H9 (cell line): Measurements from ENCODE around the gene NSUN6. TPM values are rescaled to one million over a fixed set of nuclear protein-coding genes. Genes with fewer than 3 reads are reported as not detected.

Experiments
- DNase-seq: peaks from one replicate; pipeline ENCODE4 v3.0.0-alpha.2; 2017
- H2AFZ ChIP-seq: one replicate; pipeline ENCODE4 v1.6.1; 2013; ENCODE audit warnings: mild to moderate bottlenecking, low read length, control low read depth, moderate library complexity
- H2AK5ac ChIP-seq: 2 replicates; pipeline ENCODE4 v1.6.1; 2013; ENCODE audit warnings: low read length, control low read depth, mixed read lengths; ENCODE audit not compliant: insufficient read length
- H2BK120ac ChIP-seq: one replicate; pipeline ENCODE4 v1.6.1; 2013; ENCODE audit warnings: low read depth, mild to moderate bottlenecking, low read length, control low read depth, inconsistent platforms; ENCODE audit not compliant: poor library complexity, severe bottlenecking
- H2BK12ac ChIP-seq: 2 replicates; pipeline ENCODE4 v1.6.1; 2013; ENCODE audit warnings: low read length, control low read depth, mixed read lengths, low read depth; ENCODE audit not compliant: insufficient read length
- H2BK15ac ChIP-seq: 2 replicates; pipeline ENCODE4 v1.6.1; 2013; ENCODE audit warnings: low read depth, low read length, control low read depth
- H2BK20ac ChIP-seq: one replicate; pipeline ENCODE4 v1.6.1; 2013; ENCODE audit warnings: low read depth, mild to moderate bottlenecking, low read length, control low read depth, inconsistent platforms; ENCODE audit not compliant: poor library complexity, severe bottlenecking
- H2BK5ac ChIP-seq: 2 replicates; pipeline ENCODE4 v1.6.1; 2013; ENCODE audit warnings: low read length, control low read depth, mixed read lengths; ENCODE audit not compliant: insufficient read length
- H3K14ac ChIP-seq: 2 replicates; pipeline ENCODE4 v1.6.1; 2013; ENCODE audit warnings: low read length, control low read depth; ENCODE audit not compliant: insufficient read depth
- H3K18ac ChIP-seq: 2 replicates; pipeline ENCODE4 v1.6.1; 2013; ENCODE audit warnings: low read depth, mild to moderate bottlenecking, mixed read lengths, low read length, control low read depth; ENCODE audit not compliant: insufficient read length
- H3K23ac ChIP-seq: 2 replicates; pipeline ENCODE4 v1.6.1; 2013; ENCODE audit warnings: low read length, control low read depth, mixed read lengths, low read depth; ENCODE audit not compliant: insufficient read length
- H3K23me2 ChIP-seq: 2 replicates; pipeline ENCODE4 v1.6.1; 2013; ENCODE audit warnings: low read depth, mild to moderate bottlenecking, mixed read lengths, low read length, control low read depth; ENCODE audit not compliant: insufficient read length, poor library complexity, severe bottlenecking
- H3K27ac ChIP-seq: 2 replicates; pipeline ENCODE4 v1.5.1; 2013; ENCODE audit warnings: low read length, control low read depth, mixed read lengths, low read depth; ENCODE audit not compliant: insufficient read length
- H3K27me3 ChIP-seq: 2 replicates; pipeline ENCODE4 v1.6.1; 2013; ENCODE audit warnings: low read length, control low read depth, inconsistent platforms; ENCODE audit not compliant: insufficient read depth
- H3K4ac ChIP-seq: 2 replicates; pipeline ENCODE4 v1.6.1; 2013; ENCODE audit warnings: low read depth, mild to moderate bottlenecking, control low read depth, inconsistent platforms, low read length, moderate library complexity
- H3K4me1 ChIP-seq: 2 replicates; pipeline ENCODE4 v1.6.1; 2013; ENCODE audit warnings: low read length, control low read depth, inconsistent platforms; ENCODE audit not compliant: insufficient read depth
- H3K4me2 ChIP-seq: 2 replicates; pipeline ENCODE4 v1.6.1; 2013; ENCODE audit warnings: low read length, control low read depth, mixed read lengths; ENCODE audit not compliant: insufficient read length, insufficient read depth
- H3K56ac ChIP-seq: 2 replicates; pipeline ENCODE4 v1.6.1; 2013; ENCODE audit warnings: low read depth, mild to moderate bottlenecking, mixed read lengths, low read length, control low read depth; ENCODE audit not compliant: insufficient read length
- H3K79me1 ChIP-seq: 2 replicates; pipeline ENCODE4 v1.6.1; 2013; ENCODE audit warnings: low read depth, mild to moderate bottlenecking, moderate library complexity, low read length, control low read depth, inconsistent platforms; ENCODE audit not compliant: insufficient read depth, poor library complexity, severe bottlenecking
- H3K79me2 ChIP-seq: 2 replicates; pipeline ENCODE4 v1.6.1; 2013; ENCODE audit warnings: low read length, control low read depth, inconsistent platforms; ENCODE audit not compliant: insufficient read depth
- H3K9ac ChIP-seq: 2 replicates; pipeline ENCODE4 v1.6.1; 2013; ENCODE audit warnings: low read length, control low read depth, mixed read lengths; ENCODE audit not compliant: insufficient read length; ENCODE audit errors: extremely low read depth
- H3K9me3 ChIP-seq: one replicate; pipeline ENCODE4 v1.6.1; 2013; ENCODE audit warnings: low read depth, low read length, inconsistent platforms; ENCODE audit not compliant: control insufficient read depth
- H3T11ph ChIP-seq: one replicate; pipeline ENCODE4 v1.6.1; 2013; ENCODE audit warnings: mild to moderate bottlenecking, low read length, control low read depth, inconsistent platforms
- H4K20me1 ChIP-seq: one replicate; pipeline ENCODE4 v1.6.1; 2013; ENCODE audit not compliant: control insufficient read depth, insufficient read length, insufficient read depth
- H4K5ac ChIP-seq: 2 replicates; pipeline ENCODE4 v1.6.1; 2013; ENCODE audit warnings: low read depth, mild to moderate bottlenecking, mixed read lengths, low read length, control low read depth; ENCODE audit not compliant: insufficient read length
- H4K8ac ChIP-seq: replicated peaks from 2 replicates; pipeline ENCODE4 v1.6.1; 2013; ENCODE audit warnings: low read length, control low read depth, mixed read lengths, low read depth; ENCODE audit not compliant: insufficient read length
- H4K91ac ChIP-seq: 2 replicates; pipeline ENCODE4 v1.6.1; 2013; ENCODE audit warnings: low read depth, mild to moderate bottlenecking, moderate library complexity, mixed read lengths, low read length, control low read depth; ENCODE audit not compliant: insufficient read length
- H3K27ac Mint-ChIP-seq, 3 experiments: 2 replicates in 2 of 3; 3 replicates in 1 of 3; pipeline ENCODE4 v1.8.0; 2020 to 2021; ENCODE audit warnings: mixed read lengths in 3 of 3, mild to moderate bottlenecking in 1 of 3, moderate library complexity in 1 of 3
- H3K27me3 Mint-ChIP-seq: 2 replicates; pipeline ENCODE4 v1.8.0; 2021; ENCODE audit warnings: low read depth, mild to moderate bottlenecking, moderate library complexity, mixed read lengths
- H3K36me3 Mint-ChIP-seq, 3 experiments: 2 replicates in 2 of 3; 3 replicates in 1 of 3; pipeline ENCODE4 v1.8.0; 2020 to 2021; ENCODE audit warnings: low read depth in 3 of 3, mixed read lengths in 3 of 3; ENCODE audit not compliant: insufficient read depth in 1 of 3
- H3K4me1 Mint-ChIP-seq, 2 experiments: 2 replicates each; pipeline ENCODE4 v1.8.0; 2020; ENCODE audit warnings: mixed read lengths in 2 of 2
- H3K4me3 Mint-ChIP-seq, 2 experiments: 2 replicates in 1 of 2; 3 replicates in 1 of 2; pipeline ENCODE4 v1.8.0; 2020 to 2021; ENCODE audit warnings: mild to moderate bottlenecking in 2 of 2, mixed read lengths in 2 of 2, moderate library complexity in 1 of 2
- H3K9me3 Mint-ChIP-seq, 2 experiments: 2 replicates in 1 of 2; 3 replicates in 1 of 2; pipeline ENCODE4 v1.8.0; 2020; ENCODE audit warnings: mild to moderate bottlenecking in 2 of 2, mixed read lengths in 2 of 2, moderate library complexity in 1 of 2
- CTCF ChIP-seq: fragments of 200-600 bp; sonication (generic); conservative IDR thresholded peaks from 3 replicates; pipeline ENCODE4 v1.8.0; 2021; ENCODE audit warnings: antibody characterized with exemption, mild to moderate bottlenecking
- WGBS: extraction: QIAGEN DNeasy Blood & Tissue Kit; methylation state at CpG from one replicate; pipeline ENCODE4 v1.1.7; 2013; ENCODE audit warnings: missing lambda C conversion rate, low lambda C conversion rate, mixed read lengths; ENCODE audit not compliant: insufficient read length; ENCODE audit errors: extremely low coverage; 5-methylcytosine and 5-hydroxymethylcytosine counted together
- total RNA-seq: library from RNA; stranded (reverse); gene quantifications from 2 replicates; pipeline ENCODE4 v1.2.1, GENCODE V29; 2021

Gene NSUN6
- total RNA-seq, 1 experiment from 2014 or later = 11.9 TPM

GRCh38 chr10:18532881-18533535 is 118.4 kb downstream of the NSUN6 start:
- Histone ChIP-seq H3K18ac (no peak overlapping the region), H3K14ac (no peak overlapping the region), H2BK15ac (no peak overlapping the region), H4K20me1 (no peaks in the 10 kb centered on the region), H3K23ac (no peak overlapping the region), H2AFZ (no peak overlapping the region), H3K27ac (no peak overlapping the region), H2BK12ac (no peak overlapping the region), H4K91ac (no peak overlapping the region), H3K4ac (no peak overlapping the region), H3T11ph (no peak overlapping the region), H4K8ac (no peak overlapping the region), H3K4me1 (no peaks in the 10 kb centered on the region), H4K5ac (no peak overlapping the region), H2BK120ac (no peak overlapping the region), H2AK5ac (no peak overlapping the region), H3K9me3 (no peaks in the 10 kb centered on the region), H2BK5ac (no peak overlapping the region), H3K56ac (no peak overlapping the region), H2BK20ac (no peak overlapping the region), H3K27me3 (no peaks in the 10 kb centered on the region), H3K4me2 (no peak overlapping the region), H3K79me2 (no peaks in the 10 kb centered on the region), H3K9ac (no peak overlapping the region), H3K79me1 (no peaks in the 10 kb centered on the region), H3K23me2 (no peaks in the 10 kb centered on the region)
- H3K36me3 Mint-ChIP-seq = peaks cover 25 to 41% (median 32%) of the 10 kb centered on the region in 3 experiments
- peaks cover 7 to 16% of the 10 kb centered on the region in 2 experiments for H3K9me3 Mint-ChIP-seq
- no peak for DNase-seq
- no peak for TF ChIP-seq CTCF
- H3K27ac Mint-ChIP-seq = no peak overlapping the region
- no peaks in the 10 kb centered on the region for H3K4me1 Mint-ChIP-seq
- H3K4me3 Mint-ChIP-seq = no peak overlapping the region
- H3K27me3 Mint-ChIP-seq = no peaks in the 10 kb centered on the region
- no CpG with 5 or more reads among the region's 7 CpGs for WGBS
